PC-3 (cell line): ENCODE results near the gene CORO2B. TPM values are rescaled to one million over a fixed set of nuclear protein-coding genes. Genes with fewer than 3 reads are reported as not detected.

Source experiments
- ATAC-seq: fragments of 200-7000 bp; cut with Tn5 transposase; 2 replicates; pipeline ENCODE4 v1.9.1; 2020; ENCODE audit warnings: mild to moderate bottlenecking, moderate library complexity
- BruUV-seq: library from RNA; stranded (reverse); fragments of 400-500 nt; replicated peaks from 2 replicates; lab custom pipeline; 2021; lab: Mats Ljungman, UMichigan
- CTCF ChIA-PET: fragments of 300-600 bp; sonication (Branson Sonifier 250); formaldehyde crosslinking; loops from one replicate; lab custom pipeline; 2022; ENCODE audit warnings: antibody characterized with exemption; lab: Charles Lee
- POLR2A ChIA-PET: fragments of 300-600 bp; sonication (Branson Sonifier 250); formaldehyde crosslinking; loops from one replicate; lab custom pipeline; 2022; ENCODE audit warnings: antibody characterized with exemption; ENCODE audit not compliant: unreplicated experiment; lab: Charles Lee
- DNase-seq: peaks from one replicate; pipeline ENCODE4 v3.0.0-alpha.2; 2015
- H2AFZ ChIP-seq: fragments of 300-600 bp; sonication (generic); 2 replicates; pipeline ENCODE4 v1.6.0; 2016; ENCODE audit warnings: antibody characterized with exemption, low read length
- H3F3A ChIP-seq: fragments of 300-600 bp; sonication (generic); one replicate; pipeline ENCODE4 v1.6.0; 2017; ENCODE audit warnings: antibody characterized with exemption, low read length, control low read depth, mild to moderate bottlenecking; ENCODE audit not compliant: unreplicated experiment
- H3K27ac ChIP-seq: fragments of 300-600 bp; sonication (generic); 2 replicates; pipeline ENCODE4 v1.5.1; 2016; ENCODE audit warnings: mild to moderate bottlenecking, low read length
- H3K27me3 ChIP-seq: fragments of 300-600 bp; sonication (generic); 2 replicates; pipeline ENCODE4 v1.6.1; 2016; ENCODE audit warnings: low read length, mixed read lengths
- H3K36me3 ChIP-seq: fragments of 300-600 bp; sonication (generic); 2 replicates; pipeline ENCODE4 v1.6.1; 2016; ENCODE audit warnings: low read depth, mixed run types, low read length, mixed read lengths
- H3K4me1 ChIP-seq: fragments of 300-600 bp; sonication (generic); 2 replicates; pipeline ENCODE4 v1.5.1; 2016; ENCODE audit warnings: low read length; ENCODE audit not compliant: insufficient read depth
- H3K4me2 ChIP-seq: fragments of 300-600 bp; sonication (generic); 2 replicates; pipeline ENCODE4 v1.6.0; 2016; ENCODE audit warnings: low read length
- H3K4me3 ChIP-seq: fragments of 300-600 bp; sonication (generic); 2 replicates; pipeline ENCODE4 v1.5.1; 2016; ENCODE audit warnings: mild to moderate bottlenecking, low read length, mixed read lengths
- H3K79me2 ChIP-seq: fragments of 300-600 bp; sonication (generic); 2 replicates; pipeline ENCODE4 v1.6.1; 2017; ENCODE audit warnings: low read length, mixed read lengths
- H3K9ac ChIP-seq: fragments of 300-600 bp; sonication (generic); 2 replicates; pipeline ENCODE4 v1.6.0; 2016; ENCODE audit warnings: mild to moderate bottlenecking, low read length
- H3K9me2 ChIP-seq: fragments of 300-600 bp; sonication (generic); replicated peaks from 2 replicates; pipeline ENCODE4 v1.6.1; 2016; ENCODE audit warnings: mixed run types, low read length, mixed read lengths
- H3K9me3 ChIP-seq: fragments of 300-600 bp; sonication (generic); 2 replicates; pipeline ENCODE4 v1.6.1; 2016; ENCODE audit warnings: low read length, mixed read lengths
- H4K20me1 ChIP-seq: fragments of 300-600 bp; sonication (generic); 2 replicates; pipeline ENCODE4 v1.6.1; 2016; ENCODE audit warnings: low read length, mixed read lengths
- EZH2 ChIP-seq: fragments of 300-600 bp; sonication (generic); IDR thresholded peaks from one replicate; pipeline ENCODE4 v1.6.1; 2017; ENCODE audit warnings: antibody characterized with exemption, mild to moderate bottlenecking, low read length; ENCODE audit not compliant: unreplicated experiment
- EZH2phosphoT487 ChIP-seq: fragments of 300-600 bp; sonication (generic); IDR thresholded peaks from 2 replicates; pipeline ENCODE4 v1.6.1; 2018; ENCODE audit warnings: mild to moderate bottlenecking, antibody characterized with exemption, low read length, borderline replicate concordance
- intact Hi-C: fragments of 100-400 bp; cut with micrococcal nuclease; formaldehyde crosslinking; loops from 2 replicates; pipeline ENCODE4 v1.9.0; 2023
- total RNA-seq: library from RNA; depleted of rRNA; stranded (reverse); fragments of >200 nt; gene quantifications from 2 replicates; pipeline ENCODE4 v1.2.3, GENCODE V29; 2014
- TF ChIP-seq, protein P1 (sequence below): fragments of 300-600 bp; sonication (generic); conservative IDR thresholded peaks from 2 replicates; pipeline ENCODE4 v1.5.1; 2017; ENCODE audit warnings: antibody characterized with exemption, low read depth, mild to moderate bottlenecking, low read length

CORO2B gene
- total RNA-seq, 1 experiment from 2014 or later, result 0.66 TPM

DNA sequence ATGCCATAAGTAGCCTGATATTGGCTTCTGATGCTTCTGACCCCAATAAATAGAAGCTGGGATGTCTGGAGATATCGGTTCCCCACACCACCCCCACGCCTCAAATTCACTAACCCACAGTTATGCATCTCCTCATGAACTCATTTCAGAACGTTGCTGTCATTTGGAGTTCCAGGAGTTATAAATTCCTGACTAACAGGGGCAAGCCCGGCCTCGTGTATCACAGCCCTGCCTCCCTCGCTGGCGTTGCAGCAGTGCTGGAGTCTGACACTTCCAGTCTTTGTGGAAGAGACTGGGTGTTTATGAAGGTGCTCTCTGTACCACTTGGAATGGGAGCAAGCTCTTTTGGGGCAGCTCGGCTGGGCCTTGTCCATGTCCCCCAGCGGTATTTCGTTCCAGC lies 140.9 kb downstream of the CORO2B start:
- Histone ChIP-seq H3K79me2 (no peaks in the 10 kb centered on the region), H4K20me1 (no peaks in the 10 kb centered on the region), H2AFZ (no peak overlapping the region), H3K9me3 (no peaks in the 10 kb centered on the region), H3K36me3 (no peaks in the 10 kb centered on the region), H3K9me2 (no peaks in the 10 kb centered on the region), H3F3A (no peaks in the 10 kb centered on the region), H3K4me1 (no peaks in the 10 kb centered on the region), H3K27me3 (no peaks in the 10 kb centered on the region), H3K9ac (no peak overlapping the region), H3K4me2 (no peak overlapping the region), H3K27ac (no peak overlapping the region), H3K4me3 (no peak overlapping the region)
- ChIA-PET CTCF (no interaction called here), POLR2A (no interaction called here)
- TF ChIP-seq EZH2, result no peak
- no peak for TF ChIP-seq EZH2phosphoT487
- ATAC-seq, result no peak
- no peak for DNase-seq
- intact Hi-C loops, result no loop called here
- BruUV-seq, result no TSS peak

DNA sequence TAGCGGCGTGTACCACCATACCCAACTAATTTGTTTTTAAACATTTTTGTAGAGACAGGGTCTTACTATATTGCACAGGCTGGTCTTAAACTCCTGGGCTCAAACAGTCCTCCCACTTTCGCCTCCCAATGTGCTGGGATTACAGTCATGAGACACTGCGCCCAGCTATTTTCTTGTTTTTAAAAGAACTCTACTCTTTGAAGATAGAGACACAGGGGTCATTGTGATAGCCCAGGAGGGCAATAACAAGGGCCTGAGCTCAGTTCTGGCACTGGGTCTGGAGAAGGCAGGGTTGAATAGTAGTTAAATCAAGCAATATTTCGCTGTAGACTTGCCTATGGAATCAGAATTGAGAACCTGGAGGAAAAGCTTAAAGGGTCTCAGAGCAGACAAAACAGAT lies 143.1 kb downstream of the CORO2B start:
- TF ChIP-seq EZH2phosphoT487, result no peak
- no peak for TF ChIP-seq EZH2
- TF ChIP-seq, protein P1, sequence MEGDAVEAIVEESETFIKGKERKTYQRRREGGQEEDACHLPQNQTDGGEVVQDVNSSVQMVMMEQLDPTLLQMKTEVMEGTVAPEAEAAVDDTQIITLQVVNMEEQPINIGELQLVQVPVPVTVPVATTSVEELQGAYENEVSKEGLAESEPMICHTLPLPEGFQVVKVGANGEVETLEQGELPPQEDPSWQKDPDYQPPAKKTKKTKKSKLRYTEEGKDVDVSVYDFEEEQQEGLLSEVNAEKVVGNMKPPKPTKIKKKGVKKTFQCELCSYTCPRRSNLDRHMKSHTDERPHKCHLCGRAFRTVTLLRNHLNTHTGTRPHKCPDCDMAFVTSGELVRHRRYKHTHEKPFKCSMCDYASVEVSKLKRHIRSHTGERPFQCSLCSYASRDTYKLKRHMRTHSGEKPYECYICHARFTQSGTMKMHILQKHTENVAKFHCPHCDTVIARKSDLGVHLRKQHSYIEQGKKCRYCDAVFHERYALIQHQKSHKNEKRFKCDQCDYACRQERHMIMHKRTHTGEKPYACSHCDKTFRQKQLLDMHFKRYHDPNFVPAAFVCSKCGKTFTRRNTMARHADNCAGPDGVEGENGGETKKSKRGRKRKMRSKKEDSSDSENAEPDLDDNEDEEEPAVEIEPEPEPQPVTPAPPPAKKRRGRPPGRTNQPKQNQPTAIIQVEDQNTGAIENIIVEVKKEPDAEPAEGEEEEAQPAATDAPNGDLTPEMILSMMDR, result no peak
- Histone ChIP-seq H3K4me1 (no peaks in the 10 kb centered on the region), H3K27me3 (no peaks in the 10 kb centered on the region), H2AFZ (no peak overlapping the region), H3K9me2 (no peaks in the 10 kb centered on the region), H3K79me2 (no peaks in the 10 kb centered on the region), H3K36me3 (no peaks in the 10 kb centered on the region), H3K4me3 (no peak overlapping the region), H3K27ac (no peak overlapping the region), H4K20me1 (no peaks in the 10 kb centered on the region), H3K9ac (no peak overlapping the region), H3K4me2 (no peak overlapping the region), H3K9me3 (no peaks in the 10 kb centered on the region), H3F3A (no peaks in the 10 kb centered on the region)
- no peak for ATAC-seq
- CTCF ChIA-PET, result no interaction called here
- POLR2A ChIA-PET, result no interaction called here
- BruUV-seq, result no TSS peak
- no peak for DNase-seq
- intact Hi-C loops, result no loop called here

DNA sequence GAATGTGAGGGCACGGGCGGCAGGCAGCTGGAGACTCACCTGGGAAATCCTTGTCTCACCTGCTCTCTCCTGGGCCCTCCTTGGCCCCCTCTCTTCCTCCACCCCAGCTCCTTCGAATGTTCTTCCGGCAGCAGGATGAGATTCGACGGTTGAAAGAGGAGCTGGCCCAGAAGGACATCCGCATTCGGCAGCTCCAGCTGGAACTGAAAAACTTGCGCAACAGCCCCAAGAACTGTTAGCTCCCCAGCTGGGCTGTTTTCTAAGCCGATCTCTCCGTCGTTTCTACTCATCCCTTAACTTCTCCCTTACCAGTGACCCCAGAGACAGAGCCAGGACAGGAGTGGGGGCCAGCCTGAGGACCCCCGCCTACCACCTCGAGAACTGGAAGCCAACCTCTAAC lies 146.9 kb downstream of the CORO2B start:
- H3K79me2 ChIP-seq, result no peaks in the 10 kb centered on the region
- H3K4me3 ChIP-seq, result no peak overlapping the region
- no peaks in the 10 kb centered on the region for H3K4me1 ChIP-seq
- ChIA-PET POLR2A (no interaction called here), CTCF (no interaction called here)
- H3K9me2 ChIP-seq, result no peaks in the 10 kb centered on the region
- no peak overlapping the region for H3K27ac ChIP-seq
- H3K27me3 ChIP-seq, result no peaks in the 10 kb centered on the region
- no peak overlapping the region for H3K4me2 ChIP-seq
- H3K9ac ChIP-seq, result no peak overlapping the region
- H3F3A ChIP-seq, result no peaks in the 10 kb centered on the region
- no peak overlapping the region for H2AFZ ChIP-seq
- ATAC-seq (no peak), DNase-seq (no peak)
- no peak for TF ChIP-seq EZH2phosphoT487
- TF ChIP-seq, protein P1, result no peak
- no peak for TF ChIP-seq EZH2
- intact Hi-C loops, result no loop called here
- H4K20me1 ChIP-seq, result no peaks in the 10 kb centered on the region
- H3K9me3 ChIP-seq, result no peaks in the 10 kb centered on the region
- no peaks in the 10 kb centered on the region for H3K36me3 ChIP-seq
- no TSS peak for BruUV-seq
